Stimulated activated CD8-positive, alpha-beta memory T cell treated with anti-CD3 and anti-CD28 coated beads, Interleukin-4, amount 100 ng/mL, for 48 hours (primary cell): Measurements from ENCODE around the gene KCTD5.
A peak's percentile ranks its signal among the peaks of the same experiment; 100 is the strongest.
"Not testable (repeated sequence)": the region's sequence is repeated elsewhere in the genome, so short reads cannot be mapped to it uniquely, and the experiment has no call there.

Experiments used
- DNase-seq: peaks from one replicate; pipeline ENCODE4 v3.0.0-alpha.2; 2020

Gene KCTD5

GRCh38 chr16:2710711-2711231 lies 28.4 kb downstream of the KCTD5 start:
- DNase-seq, result no peak

- DNase-seq, result no peak
Observed at GRCh38 chr16:2711370-2712062, 29.2 kb downstream of the KCTD5 start.

DNA sequence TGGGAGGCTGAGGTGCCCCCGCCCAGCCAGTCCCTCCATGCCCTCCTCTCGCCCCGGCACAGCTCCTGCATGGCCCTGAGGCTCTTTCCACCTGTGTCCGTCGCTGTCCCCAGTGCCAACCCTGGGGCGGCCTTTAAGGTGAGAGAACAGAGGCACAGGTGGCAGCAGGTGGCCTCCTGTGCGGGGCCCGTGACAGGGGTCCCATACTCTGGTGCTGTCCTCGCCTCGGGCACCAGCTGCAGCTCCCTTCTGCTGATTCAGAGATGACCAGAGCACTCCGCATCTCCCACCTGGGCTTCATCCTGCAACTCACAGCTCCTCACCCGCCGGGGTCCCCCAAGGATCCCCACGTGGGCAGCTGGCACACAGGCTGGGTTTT lies 29.7 kb downstream of the KCTD5 start:
- DNase-seq, result no peak

- no peak for DNase-seq
Observed at GRCh38 chr16:2712546-2712945, 30.2 kb downstream of the KCTD5 start.

GRCh38 chr16:2713523-2713922 lies 31.2 kb downstream of the KCTD5 start:
- DNase-seq, result no peak

GRCh38 chr16:2713985-2714774 lies 31.9 kb downstream of the KCTD5 start:
- no peak for DNase-seq

- DNase-seq, result no peak
Observed at GRCh38 chr16:2715064-2715463, 32.7 kb downstream of the KCTD5 start.

DNA sequence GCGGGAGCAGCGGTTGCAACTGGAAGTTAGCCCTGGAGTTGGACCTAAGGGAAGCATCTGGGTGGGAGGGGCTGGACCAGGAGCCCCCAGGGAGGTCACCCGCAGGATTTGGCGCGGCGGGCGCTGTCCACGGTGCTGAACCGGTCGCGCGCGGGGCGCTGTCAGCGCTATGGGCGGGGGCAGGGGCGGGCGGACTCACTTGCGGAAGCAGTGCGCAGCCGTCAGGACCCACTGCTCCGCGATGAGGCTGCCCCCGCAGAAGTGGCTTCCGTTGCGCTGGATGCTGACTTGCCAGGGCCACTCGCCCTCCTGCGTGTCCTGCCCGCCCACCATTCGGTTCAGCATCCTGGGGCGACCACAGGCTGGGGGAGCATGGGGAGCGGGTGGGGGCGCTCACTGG lies 33.2 kb downstream of the KCTD5 start:
- peak; percentile 87 for DNase-seq

- no peak for DNase-seq
Observed at GRCh38 chr16:2715966-2716885, 33.9 kb downstream of the KCTD5 start.

- no peak for DNase-seq
Observed at GRCh38 chr16:2716948-2717347, 34.6 kb downstream of the KCTD5 start.

DNA sequence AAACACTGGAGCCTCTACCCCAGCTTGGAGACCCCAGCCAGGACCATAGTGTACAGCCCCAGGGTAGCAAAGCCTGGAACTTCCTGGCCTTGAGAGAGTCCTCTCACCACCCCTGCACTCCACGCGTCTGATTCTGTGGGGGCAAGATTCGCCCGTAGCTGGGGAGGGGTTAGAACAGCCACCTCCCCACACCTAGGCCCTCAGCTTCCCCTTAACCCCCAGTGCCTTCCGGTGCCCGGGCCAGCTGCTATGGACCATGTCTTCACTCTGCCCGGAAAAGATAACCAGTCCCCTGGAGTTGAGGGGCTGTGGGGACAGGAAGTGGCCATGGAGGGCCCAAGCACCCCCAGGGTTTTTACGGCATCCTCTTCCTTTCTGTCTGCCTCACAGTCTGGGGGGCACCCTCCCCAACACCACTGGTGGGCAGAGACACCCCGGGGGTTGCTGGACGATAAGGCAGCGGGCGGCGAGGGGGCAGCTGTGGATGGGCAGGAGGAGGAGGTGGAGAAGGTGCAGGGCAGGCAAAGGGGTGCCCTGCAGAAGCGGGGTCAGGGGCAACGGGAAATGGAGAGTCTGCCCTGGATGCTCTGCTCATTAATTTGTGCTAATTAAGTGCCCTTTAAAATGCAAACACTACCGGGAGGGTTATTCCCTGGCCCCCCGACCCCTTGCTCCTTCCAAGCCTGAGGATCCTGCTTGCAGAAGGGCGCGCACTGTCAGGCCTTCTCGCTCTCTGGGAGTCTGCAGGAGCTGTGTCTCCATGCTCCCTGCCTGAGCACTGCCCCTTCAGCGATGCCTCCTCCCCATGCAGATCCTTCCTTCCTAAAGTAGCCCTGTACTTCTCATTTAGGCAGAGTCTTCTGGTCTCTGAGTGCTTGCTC lies 35.3 kb downstream of the KCTD5 start:
- DNase-seq, result no peak

- no peak for DNase-seq
Observed at GRCh38 chr16:2719328-2720063, 37.2 kb downstream of the KCTD5 start.

DNA sequence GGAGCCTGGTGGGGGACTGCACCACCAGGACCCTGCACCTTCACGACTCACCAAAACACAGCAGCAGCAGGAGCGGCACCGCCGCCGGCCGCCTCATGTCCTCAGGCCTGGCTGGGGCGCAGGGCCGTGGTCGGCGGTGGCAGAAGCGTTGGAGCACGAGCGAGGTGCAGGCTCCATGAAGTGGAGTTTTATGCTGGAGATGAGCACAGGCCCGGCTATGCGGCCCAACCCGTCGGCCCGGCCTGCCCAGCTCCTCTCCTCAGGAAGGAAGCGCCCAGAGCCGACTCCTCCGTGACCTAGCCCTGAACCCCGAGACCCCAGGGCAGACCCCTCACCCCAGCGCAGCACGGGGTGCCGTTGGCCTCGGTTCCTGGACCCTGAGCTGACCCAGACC lies 37.7 kb downstream of the KCTD5 start, which contains the start of gene PRSS27:
Gene PRSS27 (minus strand): TSS at position 161 of the 394 bp plus-strand sequence. CDS start 64 bp downstream, at position 97.
- no peak for DNase-seq

- peak; percentile 91 for DNase-seq
Observed at GRCh38 chr16:2720719-2721633, 38.7 kb downstream of the KCTD5 start.

DNA sequence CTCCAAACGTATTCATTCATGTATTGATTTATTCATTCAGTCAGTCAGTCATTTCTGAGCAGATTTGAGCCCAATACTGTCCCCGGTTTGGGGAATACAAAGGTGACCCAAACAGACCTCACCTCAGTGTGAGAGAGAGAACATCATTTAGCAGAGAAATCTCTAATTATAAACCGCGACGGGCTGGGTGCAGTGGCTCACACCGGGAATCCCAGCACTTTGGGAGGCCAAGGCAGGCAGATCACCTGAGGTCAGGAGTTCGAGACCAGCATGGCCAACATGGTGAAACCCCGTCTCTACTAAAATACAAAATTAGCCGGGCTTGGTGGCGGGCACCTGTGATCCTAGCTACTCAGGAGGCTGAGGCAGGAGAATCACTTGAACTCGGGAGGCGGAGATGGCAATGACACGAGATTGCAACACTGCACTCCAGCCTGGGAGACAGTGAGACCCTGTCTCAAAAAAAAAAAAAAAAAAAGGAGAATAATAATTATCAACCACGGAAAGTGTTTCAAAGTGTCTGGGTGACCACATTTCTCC lies 39.4 kb downstream of the KCTD5 start:
- DNase-seq, result not testable (repeated sequence)

DNA sequence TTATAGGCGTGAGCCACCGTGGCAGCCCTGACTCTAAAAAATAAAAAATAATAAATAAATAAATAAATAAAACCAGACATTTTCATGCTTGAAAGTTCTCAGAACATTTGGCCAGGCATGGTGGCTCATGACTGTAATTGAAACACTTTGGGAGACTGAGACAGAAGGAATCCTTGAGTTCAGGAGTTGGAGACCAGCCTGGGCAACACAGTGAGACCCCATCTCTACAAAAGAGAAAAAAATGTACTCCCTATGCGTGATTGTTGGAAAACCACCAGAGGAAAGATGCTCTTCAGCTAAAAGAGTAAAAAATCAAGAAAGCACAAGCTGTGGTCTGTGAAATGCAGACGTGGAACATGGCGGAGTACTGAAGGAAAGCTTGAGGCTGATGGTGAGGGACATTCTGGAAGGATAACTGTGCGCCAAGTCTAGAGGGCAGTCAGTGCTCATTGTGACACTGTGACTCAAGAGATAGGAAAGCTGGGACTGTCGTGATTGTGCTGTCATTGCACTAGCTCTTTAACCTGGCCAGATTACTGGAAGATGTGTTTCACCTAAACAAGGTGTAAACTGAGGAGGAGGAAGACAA lies 41.9 kb downstream of the KCTD5 start:
- DNase-seq, result no peak

- DNase-seq, result no peak
Observed at GRCh38 chr16:2724816-2725348, 42.6 kb downstream of the KCTD5 start.

GRCh38 chr16:2726923-2727322 lies 44.6 kb downstream of the KCTD5 start:
- no peak for DNase-seq

DNA sequence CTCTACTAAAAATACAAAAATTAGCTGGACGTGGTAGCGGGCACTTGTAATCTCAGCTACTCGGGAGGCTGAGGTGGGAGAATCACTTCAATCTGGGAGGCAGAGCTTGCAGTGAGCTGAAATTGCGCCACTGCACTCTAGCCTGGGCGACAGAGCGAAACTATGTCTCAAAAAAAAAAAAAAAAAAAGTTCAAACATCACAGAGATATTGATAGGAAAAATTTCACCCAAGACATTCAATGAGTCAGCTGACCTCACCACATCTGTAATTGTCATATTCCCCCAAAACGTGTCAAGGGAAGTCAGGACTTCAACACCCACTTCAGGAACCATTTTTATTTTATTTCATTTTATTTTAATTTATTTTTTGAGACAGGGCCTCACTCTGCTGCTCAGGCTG lies 45.7 kb downstream of the KCTD5 start:
- no peak for DNase-seq
